SU-DHL-6 (cell line): ENCODE data around the gene GTF2H2C_2.
"Not testable (repeated sequence)": the region's sequence is repeated elsewhere in the genome, so short reads cannot be mapped to it uniquely, and the experiment has no call there.

ENCODE experiments used
- H2AFZ ChIP-seq: fragments of 200-600 bp; sonication (generic); 2 replicates; pipeline ENCODE4 v1.6.1; 2014; ENCODE audit warnings: low read depth, mild to moderate bottlenecking, moderate library complexity, mixed read lengths, antibody characterized with exemption, low read length; ENCODE audit not compliant: severe bottlenecking
- H3F3A ChIP-seq: fragments of 200-600 bp; shearing (Covaris generic); 2 replicates; pipeline ENCODE4 v1.6.0; 2016; ENCODE audit warnings: antibody characterized with exemption, mild to moderate bottlenecking; ENCODE audit not compliant: insufficient read depth
- H3K27ac ChIP-seq: fragments of 200-600 bp; sonication (generic); 2 replicates; pipeline ENCODE4 v1.5.1; 2016; ENCODE audit warnings: low read depth, mild to moderate bottlenecking, low read length, moderate library complexity, mixed read lengths
- H3K27me3 ChIP-seq: fragments of 200-600 bp; sonication (generic), shearing (Covaris generic); 2 replicates; pipeline ENCODE4 v1.6.0; 2014; ENCODE audit warnings: mild to moderate bottlenecking, low read length
- H3K36me3 ChIP-seq: fragments of 200-600 bp; sonication (generic); 2 replicates; pipeline ENCODE4 v1.6.1; 2014; ENCODE audit warnings: mild to moderate bottlenecking, low read length, mixed read lengths
- H3K4me2 ChIP-seq: fragments of 300-600, 200-600 bp; shearing (Covaris generic), sonication (generic); 2 replicates; pipeline ENCODE4 v1.6.0; 2014; ENCODE audit warnings: low read length, low read depth, mild to moderate bottlenecking; ENCODE audit not compliant: poor library complexity, severe bottlenecking
- H3K4me3 ChIP-seq: fragments of 200-600 bp; sonication (generic); 2 replicates; pipeline ENCODE4 v1.5.1; 2014; ENCODE audit warnings: antibody characterized with exemption, low read length, mild to moderate bottlenecking, mixed read lengths; ENCODE audit not compliant: insufficient read depth, poor library complexity, severe bottlenecking
- H3K79me2 ChIP-seq: fragments of 200-600 bp; sonication (generic); 2 replicates; pipeline ENCODE4 v1.6.1; 2014; ENCODE audit warnings: mild to moderate bottlenecking, low read length, moderate library complexity; ENCODE audit not compliant: insufficient read depth
- H3K9ac ChIP-seq: fragments of 200-600 bp; sonication (generic); 2 replicates; pipeline ENCODE4 v1.7.0; 2014; ENCODE audit warnings: mild to moderate bottlenecking, low read length
- H3K9me2 ChIP-seq: fragments of 200-600 bp; sonication (generic); replicated peaks from 2 replicates; pipeline ENCODE4 v1.6.1; 2014; ENCODE audit warnings: low read length; ENCODE audit not compliant: insufficient read depth
- H3K9me3 ChIP-seq: fragments of 200-600 bp; sonication (generic); 2 replicates; pipeline ENCODE4 v1.6.1; 2014; ENCODE audit warnings: low read length, mixed read lengths; ENCODE audit not compliant: insufficient read depth
- H4K20me1 ChIP-seq: fragments of 200-600 bp; sonication (generic); 2 replicates; pipeline ENCODE4 v1.6.1; 2014; ENCODE audit warnings: low read depth, mild to moderate bottlenecking, antibody characterized with exemption, low read length, moderate library complexity, mixed read lengths

GTF2H2C_2 gene

DNA sequence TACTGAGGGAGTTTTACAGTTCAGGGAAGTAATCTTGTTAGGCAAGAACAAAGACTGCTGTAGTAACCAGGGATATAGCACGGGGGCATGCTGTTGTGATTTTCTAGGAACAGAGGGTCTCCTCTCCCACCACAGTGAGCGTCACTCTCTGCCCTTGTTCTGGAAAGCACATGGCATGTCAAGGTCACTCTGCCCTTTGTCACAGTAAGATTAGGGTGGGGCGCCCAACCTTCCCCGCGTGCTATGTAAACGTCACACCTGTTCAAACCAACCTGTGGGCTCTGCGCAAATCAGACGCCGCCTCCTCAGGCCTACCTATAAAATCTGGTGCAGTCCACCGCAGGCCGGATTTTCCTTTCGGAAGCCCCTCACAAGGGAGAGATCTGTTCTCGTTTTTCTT is 44.0 kb downstream of the GTF2H2C_2 start:
- H3K4me2 ChIP-seq, H3K9me2 ChIP-seq, H3K27me3 ChIP-seq, H3K27ac ChIP-seq, H3K9me3 ChIP-seq, H3K79me2 ChIP-seq, H3K36me3 ChIP-seq, H3K4me3 ChIP-seq, H4K20me1 ChIP-seq, H3F3A ChIP-seq, H3K9ac ChIP-seq, H2AFZ ChIP-seq: not testable (repeated sequence)

DNA sequence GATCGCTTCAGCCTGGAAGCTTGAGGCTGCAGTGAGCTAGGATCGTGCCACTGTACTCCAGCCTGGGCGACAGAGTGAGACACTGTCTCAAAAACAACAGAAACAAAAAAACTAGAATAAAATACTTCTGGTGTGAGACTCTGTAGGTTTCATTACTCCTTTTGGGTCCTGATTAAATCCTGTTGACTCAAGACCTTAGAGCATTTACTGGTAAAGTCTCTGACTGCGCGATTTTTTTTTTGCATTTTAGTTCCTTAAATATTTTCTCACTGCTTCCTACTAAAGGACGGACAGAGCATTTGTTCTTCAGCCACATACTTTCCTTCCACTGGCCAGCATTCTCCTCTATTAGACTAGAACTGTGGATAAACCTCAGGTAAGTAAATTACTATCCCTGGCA is 46.8 kb downstream of the GTF2H2C_2 start:
- H3K4me2 ChIP-seq, H2AFZ ChIP-seq, H3K27me3 ChIP-seq, H3K9me3 ChIP-seq, H3F3A ChIP-seq, H3K36me3 ChIP-seq, H4K20me1 ChIP-seq, H3K79me2 ChIP-seq, H3K9ac ChIP-seq, H3K27ac ChIP-seq, H3K4me3 ChIP-seq, H3K9me2 ChIP-seq: not testable (repeated sequence)

DNA sequence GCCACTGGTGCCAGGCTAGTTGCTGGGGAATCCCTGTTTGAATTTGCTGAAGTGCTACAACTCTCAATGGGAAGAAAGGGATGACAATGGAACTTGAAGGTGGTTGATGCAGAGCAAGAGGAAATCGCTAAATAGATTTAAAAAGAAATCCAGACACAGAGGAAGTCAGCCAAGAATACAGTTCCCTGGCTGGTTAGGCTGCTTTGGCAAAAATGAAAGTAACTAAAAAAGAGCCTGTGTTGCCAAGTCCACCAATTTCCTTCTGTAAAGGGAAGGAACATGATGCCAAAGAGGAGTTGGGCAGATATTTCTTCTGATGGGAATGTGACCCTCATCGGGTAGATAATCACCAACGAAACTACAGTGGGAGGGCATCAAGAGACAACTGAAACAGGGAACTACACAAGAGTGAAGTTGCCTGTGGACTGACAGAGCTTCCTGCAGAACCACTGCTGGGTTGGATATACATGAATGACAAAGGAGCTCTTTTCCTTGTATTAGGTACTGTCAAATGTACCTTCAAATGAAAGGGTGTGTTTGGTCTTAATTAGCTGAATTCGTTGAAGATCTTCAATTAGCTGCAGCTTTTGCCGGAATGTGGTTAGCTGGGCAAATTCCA is 49.0 kb downstream of the GTF2H2C_2 start:
- H3K4me3 ChIP-seq, H2AFZ ChIP-seq, H3K36me3 ChIP-seq, H3K4me2 ChIP-seq, H4K20me1 ChIP-seq, H3K9me3 ChIP-seq, H3K27ac ChIP-seq, H3K9ac ChIP-seq, H3F3A ChIP-seq, H3K9me2 ChIP-seq, H3K27me3 ChIP-seq, H3K79me2 ChIP-seq: not testable (repeated sequence)

DNA sequence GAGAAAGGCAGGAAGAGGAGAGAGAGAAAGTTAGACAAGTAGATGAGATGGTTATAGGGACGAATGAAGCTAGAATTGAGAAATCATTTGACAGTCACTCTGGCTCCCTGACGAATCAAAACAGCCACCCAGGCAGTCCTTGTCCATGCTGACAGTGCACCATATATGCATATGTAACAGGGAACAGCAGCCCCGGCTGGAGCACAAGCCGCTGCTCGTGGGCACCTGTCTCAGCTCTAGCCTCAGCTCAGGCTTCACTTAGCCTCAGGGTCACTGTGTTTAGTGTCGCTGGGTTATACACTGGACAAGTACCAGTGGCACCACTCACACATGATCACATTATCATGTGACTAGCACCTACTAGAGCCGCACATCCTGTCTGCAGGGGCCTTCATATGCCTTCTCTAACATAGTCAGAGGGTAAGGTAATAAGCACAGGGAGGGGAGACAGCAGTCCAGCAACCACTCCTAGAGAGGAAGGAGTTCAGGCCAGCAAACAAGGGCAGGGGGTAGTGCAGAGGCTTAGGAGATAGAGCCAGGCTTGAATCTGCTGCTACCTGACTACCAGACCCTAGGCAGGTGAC is 54.9 kb downstream of the GTF2H2C_2 start:
- H3K79me2 ChIP-seq, H3F3A ChIP-seq, H3K4me3 ChIP-seq, H3K27ac ChIP-seq, H3K4me2 ChIP-seq, H3K27me3 ChIP-seq, H3K9me3 ChIP-seq, H3K9ac ChIP-seq, H3K9me2 ChIP-seq, H2AFZ ChIP-seq, H3K36me3 ChIP-seq, H4K20me1 ChIP-seq: not testable (repeated sequence)
